GM19372 (cell line): ENCODE measurements around the gene KMT2B.

Source experiments
- ATAC-seq: cut with Tn5 transposase; IDR thresholded peaks from one replicate; pipeline ENCODE4 v1.9.1; 2021; ENCODE audit warnings: mild to moderate bottlenecking, low read depth, moderate library complexity; ENCODE audit not compliant: unreplicated experiment

KMT2B gene

DNA sequence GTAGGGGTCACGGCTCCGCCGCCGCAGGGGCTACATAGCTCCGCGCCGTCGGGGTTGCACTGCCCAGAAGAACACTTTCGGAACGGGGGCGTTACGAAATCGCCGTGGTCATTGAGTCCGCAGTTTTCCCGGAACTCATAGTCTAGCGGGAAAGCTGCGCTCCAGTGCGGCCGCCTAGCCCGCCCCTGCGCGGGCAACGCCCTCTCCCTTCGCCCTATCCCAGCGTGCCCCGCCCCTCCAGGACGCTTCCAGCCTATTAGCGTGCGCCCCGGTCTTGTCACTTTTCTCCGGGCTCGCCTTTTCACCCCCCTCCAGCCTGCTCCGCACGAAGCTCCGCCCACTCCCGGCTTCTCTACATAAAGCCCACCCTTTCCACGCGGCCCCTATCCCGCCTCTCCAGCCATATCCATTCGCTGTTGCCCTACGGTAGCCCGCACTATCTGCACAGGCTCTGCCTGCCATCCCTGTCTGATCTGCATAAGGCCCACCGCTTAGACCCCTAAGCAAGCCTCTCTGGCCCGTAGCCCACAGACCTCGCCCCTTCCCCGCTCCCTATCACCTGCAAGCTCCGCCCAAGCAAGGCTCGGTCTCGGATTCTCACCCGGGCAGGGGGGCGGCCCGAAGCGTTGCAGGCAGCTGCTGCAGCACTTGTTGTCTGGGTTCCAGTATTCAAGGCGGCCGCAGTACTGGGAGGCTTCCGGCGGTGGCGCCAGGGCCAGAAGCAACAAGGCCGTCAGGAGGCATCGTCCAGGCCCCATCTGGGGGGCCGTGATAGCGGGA is 22.8 kb downstream of the KMT2B start:
- ATAC-seq, result peak; percentile 55

DNA sequence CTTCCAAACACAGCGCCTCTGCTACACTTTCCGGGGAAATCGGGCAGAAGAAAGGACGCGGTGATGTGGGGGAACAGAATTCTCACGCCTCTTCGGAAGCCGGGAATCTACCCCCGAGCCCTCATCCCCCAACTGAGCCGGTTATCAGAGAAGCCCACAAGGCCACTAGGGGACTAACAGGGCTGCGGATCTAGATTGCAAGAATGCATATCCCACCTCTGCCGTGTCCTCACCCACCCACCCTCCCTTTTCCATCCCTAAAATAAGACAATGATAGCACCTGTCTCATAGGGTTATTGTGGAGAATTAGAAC is 23.4 kb downstream of the KMT2B start:
- no peak for ATAC-seq

DNA sequence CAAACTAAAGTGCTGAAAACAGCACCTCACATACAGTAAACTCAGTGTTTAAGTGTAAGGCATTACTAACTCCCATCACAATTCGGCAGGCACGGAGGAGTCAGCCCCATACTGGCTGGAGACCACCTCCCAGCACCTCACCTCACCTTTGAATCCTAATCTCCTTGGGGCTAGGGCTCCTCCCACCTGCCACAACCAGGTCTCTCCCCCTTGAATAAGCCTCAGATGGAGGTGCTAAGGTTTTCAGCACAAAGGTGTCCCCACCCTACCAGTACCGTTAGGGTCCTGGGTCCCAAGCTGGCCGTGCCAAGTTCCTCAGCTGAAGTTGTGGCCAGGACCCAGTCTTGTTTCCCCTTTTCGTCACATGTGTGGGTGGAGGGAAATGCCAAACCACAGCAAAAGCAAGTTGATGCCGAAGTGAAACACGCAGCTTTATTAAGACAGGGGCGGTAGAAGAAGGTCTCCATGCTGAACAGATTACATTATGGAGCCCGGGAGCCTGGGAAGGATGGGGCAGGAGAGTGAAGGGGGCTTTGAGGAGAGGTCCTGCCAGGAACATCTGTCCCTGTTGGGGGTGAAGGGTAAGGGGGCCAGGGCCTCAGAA is 24.4 kb downstream of the KMT2B start, which contains the start of gene IGFLR1:
Gene IGFLR1, minus strand, starts transcription at position 332 of the 604 bp plus-strand sequence. CDS start 1,272 bp downstream, outside the sequence.
- no peak for ATAC-seq

DNA sequence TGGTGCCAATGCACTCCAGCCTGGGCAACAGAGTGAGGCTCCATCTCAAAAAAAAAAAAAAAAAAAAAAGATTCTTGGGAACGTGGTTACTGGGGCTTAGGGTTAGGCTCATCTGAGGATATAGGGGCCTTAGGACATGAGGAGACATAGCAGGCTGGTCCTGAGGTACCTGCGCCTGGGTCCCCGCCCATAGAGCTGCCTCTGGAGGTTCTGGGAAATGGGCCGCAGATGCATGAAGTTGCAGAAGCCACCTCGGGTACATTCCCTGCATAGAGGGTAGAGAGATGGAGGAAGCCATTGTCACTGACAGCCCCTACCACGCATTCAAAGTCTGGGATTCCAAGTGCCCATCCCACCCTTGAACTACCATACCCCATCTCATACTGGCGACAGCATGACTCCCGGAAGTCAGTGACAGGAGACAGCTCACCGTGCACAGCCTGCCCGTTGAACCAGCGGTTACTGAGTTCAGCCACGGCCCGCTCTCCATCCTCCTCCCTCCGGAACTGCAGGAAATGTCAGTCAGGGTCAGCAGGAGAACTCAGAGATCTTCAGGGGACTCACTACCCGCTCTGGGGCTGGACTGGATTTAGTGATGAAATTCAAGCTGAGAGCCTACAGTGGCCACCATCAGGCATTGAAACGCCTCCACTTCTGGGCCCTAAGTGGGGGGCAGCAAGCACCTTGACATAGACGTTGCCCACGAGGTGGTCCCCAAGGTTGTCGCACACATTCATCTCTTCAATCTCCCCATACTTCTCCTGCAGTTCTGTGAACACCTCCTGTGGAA is 26.0 kb downstream of the KMT2B start:
- ATAC-seq, result no peak

DNA sequence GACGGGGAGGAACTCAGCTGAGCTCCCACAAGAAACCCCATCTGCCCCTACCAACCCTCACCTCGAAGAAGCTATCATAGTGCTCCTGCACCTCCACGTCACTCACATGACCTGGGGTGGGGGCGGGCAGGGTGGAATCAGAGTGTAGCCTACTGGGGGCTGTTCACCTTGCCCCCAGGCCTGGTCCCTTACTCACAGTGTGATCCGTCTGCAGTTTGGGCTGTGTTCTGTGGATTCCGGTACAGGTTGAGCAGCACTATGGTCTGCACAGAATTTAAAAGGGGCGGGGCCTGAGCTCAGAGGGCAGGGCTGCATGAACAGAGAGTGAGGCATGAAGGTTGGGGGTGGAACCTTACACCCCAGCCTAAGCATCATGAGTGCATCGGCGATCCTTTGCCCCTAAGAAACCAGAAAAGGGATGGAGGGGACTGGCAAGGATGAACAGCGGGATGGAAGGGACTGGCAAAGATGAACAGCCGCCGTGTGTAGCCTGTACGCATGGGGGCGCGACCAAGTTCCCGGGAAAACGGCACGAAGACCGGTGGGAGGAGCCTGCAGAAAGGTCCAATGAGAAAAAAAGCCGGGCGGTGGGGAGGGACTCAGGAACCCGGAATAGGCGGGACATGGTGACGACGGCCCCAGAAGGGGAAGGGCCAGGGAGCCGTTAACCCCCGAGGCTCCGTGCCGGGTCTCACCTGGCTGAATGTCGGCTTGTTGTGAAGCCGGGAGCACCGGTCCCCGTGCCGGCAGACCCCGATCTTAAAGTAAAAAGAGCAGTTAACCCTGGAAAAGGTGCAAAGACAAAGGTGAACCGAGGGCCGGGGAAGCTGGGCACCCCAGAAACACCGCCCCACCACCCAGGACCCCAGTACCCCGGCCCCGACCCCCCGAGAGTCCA is 26.9 kb downstream of the KMT2B start:
- peak; percentile 37 for ATAC-seq

DNA sequence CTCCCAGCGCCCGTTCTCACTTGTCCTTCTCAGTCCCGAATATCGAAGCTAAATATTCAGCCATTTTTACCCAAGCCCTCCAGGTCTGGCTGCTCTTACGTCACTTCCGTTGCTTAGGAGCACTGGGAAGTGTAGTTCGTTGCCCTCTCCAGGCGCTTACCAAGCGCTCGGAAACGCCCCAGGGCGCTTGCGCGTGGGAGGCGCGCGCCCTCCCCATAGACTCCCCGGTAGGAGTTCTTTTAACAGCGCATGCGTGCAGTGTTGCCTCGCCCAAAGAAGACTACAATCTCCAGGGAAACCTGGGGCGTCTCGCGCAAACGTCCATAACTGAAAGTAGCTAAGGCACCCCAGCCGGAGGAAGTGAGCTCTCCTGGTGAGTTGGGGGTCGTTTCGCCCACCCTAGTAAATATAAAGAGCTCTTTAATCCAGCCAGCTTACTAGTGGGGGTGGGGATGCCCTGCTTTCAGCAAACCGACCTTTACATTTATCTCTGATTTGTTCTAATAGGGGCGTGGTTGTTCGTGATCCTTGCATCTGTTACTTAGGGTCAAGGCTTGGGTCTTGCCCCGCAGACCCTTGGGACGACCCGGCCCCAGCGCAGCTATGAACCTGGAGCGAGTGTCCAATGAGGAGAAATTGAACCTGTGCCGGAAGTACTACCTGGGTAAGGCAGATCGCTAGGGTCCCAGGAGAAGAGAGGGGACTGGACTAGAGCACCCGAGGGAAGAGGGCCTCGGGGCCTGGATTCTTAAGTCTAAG is 27.7 kb downstream of the KMT2B start, which contains the start of the genes PSENEN and U2AF1L4:
Gene PSENEN, plus strand, starts transcription at position 324 of the 759 bp plus-strand sequence. Its CDS starts 280 bp downstream, at position 604.
Gene U2AF1L4, minus strand, starts transcription at position 91 of the 759 bp plus-strand sequence. Its CDS starts 27 bp downstream, at position 64.
- peak; percentile 44 for ATAC-seq

DNA sequence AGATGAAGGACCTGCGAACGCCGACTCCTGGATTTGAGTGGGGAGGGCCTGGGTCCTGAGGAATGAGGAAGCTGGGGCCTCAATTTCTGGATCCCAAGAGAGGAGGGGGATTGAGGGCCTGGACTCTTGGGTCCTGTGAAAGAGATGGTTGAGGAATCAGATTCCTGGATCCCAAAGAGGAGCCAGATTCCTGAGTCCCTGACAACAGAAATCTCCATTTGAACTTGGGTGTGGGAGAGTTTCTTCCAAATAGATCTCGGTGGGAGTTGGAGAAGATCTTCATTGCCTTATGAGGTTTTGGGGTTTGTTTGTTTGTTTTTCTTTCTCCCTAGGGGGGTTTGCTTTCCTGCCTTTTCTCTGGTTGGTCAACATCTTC is 28.3 kb downstream of the KMT2B start:
- ATAC-seq, result no peak

DNA sequence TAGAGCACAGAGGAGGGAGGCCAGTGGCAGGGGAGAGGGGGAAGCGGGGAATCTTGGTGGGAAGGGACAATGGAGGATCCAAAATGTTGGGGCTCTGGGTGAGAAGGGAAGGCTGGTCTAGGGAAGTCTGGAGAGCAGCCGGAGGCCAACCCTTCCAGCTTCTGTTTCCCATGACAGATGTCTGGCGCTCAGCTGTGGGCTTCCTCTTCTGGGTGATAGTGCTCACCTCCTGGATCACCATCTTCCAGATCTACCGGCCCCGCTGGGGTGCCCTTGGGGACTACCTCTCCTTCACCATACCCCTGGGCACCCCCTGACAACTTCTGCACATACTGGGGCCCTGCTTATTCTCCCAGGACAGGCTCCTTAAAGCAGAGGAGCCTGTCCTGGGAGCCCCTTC is 28.7 kb downstream of the KMT2B start:
- no peak for ATAC-seq

DNA sequence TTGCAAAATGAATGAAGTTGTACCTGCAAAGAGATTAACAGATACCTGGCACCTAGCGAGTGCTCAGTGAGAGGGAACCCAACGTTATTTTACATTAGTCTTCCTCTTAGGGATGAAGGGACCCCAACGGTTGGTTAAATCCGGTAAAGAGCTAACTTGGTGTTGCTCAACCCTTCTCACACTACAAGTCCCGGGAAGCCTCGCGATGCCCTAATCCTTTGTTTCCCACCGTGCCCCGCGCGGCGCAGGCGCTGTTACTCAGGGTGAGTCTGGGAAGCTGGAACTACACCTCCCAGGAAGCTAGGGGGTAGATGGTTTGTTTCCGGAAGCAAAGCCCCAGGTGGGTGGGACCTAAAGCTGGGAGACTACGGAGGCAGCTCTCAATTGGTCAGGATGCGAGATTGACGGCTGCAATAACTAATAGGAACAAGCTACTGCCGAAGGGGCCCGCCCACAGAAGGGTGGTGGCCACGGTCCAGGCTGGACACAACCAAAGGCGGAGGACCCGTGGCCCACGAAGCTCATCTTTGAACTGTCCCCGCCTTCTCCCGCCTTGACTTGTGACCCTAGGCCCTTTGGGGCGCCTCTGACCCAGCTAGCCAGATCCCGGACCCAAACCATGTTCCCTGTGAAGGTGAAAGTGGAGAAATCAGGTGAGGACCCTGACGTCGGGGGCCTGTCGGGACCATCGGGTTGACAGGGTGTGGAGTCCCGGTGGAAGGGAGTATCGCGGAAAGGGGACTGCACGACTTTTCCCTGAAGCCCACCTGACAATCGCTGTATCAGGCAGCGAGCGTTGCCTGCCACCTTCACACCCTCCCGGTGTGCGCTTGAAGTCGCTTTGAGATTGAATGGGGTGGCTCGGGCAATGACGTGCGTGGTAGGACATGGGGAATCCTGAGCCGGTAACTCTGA is 30.6 kb downstream of the KMT2B start, which contains the start of gene LIN37:
Gene LIN37, plus strand, starts transcription at position 471 of the 915 bp plus-strand sequence. Its CDS starts 149 bp downstream, at position 620.
- ATAC-seq, result peak; percentile 67

DNA sequence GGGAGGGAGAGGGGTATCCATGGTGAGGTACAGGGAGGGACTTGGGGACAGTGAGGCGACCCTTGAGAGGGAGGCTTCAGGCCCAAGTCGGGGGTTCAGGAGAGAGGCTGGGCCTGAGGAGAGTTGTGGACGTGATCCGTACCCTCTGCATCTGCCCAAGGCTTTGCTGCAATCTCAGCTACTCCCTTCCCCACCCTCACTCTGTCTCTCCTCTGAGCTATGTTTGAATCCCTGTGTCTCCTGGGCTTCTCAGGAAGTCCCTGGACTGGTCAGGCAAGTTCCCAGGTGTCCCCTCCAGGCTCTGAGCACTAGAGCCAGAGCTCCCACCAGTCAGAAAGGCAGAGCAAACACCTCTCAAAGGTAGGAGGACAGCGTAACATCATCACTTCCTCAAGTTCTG is 32.4 kb downstream of the KMT2B start:
- no peak for ATAC-seq

DNA sequence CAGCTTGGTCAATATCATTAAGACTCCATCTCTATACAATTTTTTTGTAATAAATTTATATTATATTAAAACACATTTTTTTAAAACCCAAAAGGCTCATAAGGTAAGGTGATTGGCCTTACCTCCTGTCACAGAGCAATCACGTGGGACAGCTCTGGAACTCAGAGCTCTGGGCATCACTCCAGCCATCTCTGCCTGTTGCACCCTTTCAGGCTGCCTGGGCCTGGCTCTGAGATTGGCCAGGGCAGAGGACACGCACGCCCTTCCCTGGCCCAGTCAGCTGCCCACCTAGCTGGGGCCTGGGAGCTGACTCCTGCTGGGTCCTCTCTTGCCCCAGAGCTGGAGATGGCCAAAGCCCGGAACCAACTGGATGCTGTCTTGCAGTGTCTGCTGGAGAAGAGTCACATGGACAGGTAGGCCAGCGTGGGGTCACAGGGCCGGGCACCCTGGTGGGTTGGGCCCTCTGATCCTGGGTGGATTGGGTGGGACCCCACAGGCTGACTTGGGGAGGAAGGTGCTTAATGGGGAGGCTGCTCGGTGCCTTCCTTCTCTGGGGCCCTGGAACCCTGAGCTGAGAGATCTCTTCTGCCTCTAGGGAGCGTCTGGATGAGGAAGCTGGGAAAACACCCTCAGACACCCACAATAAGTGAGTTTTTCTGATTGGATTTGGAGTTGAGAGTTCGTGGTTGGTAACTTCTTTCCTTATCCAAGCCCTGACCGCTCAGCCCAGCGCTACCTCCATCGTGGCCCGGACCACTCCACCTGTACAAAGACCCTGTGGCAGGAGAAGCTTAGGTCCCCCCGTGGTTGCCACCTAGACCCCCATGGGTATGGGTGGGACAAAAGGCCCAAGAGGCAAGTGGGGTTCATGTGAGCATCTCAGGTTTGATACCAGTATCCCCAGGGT is 34.3 kb downstream of the KMT2B start:
- no peak for ATAC-seq

DNA sequence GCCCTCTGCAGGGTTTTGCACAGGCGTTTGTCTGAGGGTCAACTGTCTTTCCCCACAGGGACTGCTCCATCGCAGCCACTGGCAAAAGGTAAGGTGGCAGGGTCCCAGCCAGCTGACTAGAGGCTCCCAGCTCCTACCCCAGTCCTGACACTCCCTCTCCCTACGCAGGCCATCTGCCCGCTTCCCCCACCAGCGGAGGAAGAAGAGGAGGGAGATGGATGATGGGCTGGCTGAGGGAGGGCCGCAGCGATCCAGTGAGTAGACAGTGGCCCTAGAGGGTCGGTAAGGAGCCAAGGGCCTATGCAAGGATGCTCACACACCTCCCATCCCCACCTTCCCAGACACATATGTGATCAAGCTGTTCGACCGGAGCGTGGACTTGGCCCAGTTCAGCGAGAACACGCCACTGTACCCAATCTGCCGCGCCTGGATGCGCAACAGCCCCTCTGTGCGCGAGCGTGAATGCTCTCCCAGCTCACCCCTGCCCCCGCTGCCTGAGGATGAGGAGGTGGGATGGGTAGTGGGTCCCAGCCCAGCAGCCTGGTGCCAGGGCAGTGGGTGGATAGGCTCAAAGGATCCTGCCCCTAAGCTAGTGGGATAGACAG is 35.0 kb downstream of the KMT2B start:
- ATAC-seq, result no peak

DNA sequence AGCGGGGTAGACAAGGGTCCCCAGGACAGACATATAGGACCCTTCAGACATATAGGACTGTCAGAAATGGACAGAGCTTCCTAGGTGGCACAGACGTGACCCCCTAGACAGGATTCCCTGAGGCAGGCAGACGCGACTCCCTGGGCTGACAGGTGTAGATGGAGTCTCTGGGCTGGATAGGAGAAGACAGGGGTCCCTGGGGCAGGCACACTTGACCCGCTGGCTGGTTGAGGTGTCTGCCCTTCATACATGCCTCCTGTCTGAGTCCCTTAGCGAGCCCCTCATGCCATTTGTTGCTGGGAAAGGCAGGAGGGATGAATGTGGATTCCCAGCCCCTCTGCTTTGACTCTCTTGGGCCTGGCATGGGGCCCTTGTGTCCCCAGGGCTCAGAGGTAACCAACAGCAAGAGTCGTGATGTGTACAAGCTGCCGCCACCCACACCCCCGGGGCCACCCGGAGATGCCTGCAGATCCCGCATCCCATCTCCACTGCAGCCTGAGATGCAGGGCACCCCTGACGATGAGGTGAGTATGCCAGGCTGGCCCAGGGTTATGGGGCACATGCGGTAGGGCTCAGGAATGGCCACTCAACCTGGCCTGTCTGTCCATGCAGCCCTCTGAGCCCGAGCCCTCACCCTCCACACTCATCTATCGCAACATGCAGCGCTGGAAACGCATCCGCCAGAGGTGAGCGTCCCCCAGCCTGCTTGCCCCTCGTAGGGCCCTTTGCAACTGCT is 36.0 kb downstream of the KMT2B start:
- ATAC-seq, result no peak

DNA sequence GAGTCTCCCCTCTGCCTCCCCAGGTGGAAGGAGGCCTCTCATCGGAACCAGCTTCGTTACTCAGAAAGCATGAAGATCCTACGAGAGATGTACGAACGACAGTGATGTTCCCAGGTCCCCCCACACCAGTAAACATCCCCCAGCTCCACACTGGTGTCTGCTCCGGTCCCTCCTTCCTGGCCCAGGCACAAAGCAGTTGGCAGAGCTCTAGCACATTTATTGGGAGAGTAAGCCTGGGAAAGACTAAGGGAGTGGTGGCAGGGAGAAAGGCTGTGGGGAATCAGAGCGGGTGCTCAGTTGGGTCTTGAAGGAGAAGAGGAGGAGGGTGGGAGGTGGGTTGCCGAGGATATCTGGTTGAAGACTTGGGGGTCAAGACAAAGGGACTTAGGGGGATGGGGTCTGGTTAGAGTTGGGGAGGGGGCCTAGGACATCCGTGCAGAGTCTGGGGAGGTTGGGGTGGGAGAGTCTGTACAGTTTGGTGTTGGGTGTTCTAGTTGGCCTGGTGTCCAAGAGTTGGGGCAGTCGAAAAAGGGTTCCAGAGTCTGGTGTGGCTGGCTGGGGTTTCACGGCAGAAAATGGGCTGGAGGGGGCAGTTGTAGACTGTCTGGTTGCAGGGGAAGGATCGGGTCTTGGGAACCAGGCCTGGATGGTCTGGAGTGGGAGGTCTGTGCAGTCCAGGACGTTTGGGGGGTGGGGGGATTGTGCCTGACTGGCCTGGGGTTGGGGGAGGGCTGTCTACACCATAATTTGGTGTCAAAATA is 36.7 kb downstream of the KMT2B start:
- no peak for ATAC-seq

DNA sequence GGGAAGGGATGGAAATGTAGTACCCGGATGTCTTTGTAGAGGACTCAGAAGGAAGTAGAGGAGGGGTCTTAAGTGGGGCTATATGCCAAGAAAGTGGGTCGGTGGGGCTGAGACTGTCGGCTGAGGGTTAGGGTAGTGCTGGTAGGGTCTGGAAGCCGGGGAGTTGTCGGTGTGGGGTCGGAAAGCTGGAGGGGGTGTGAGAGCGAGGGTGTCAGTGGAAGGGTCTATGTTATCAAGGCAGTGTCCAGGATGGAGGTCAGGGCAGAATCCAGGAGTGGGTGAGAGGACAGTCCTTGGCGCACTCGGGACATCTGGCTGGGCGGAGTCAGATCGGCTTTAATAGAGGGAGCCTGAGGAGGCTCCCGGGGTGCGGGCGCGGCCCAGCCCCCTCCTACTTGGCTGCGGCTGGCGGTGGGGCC is 37.3 kb downstream of the KMT2B start:
- ATAC-seq, result no peak
